Mesendoderm (in vitro differentiated cells): Measurements from ENCODE around the gene FADS2.

Source experiments
- DNase-seq: peaks from one replicate; pipeline ENCODE4 v3.0.0; 2013
- H2AK5ac ChIP-seq: 2 replicates; pipeline ENCODE4 v1.6.1; 2013; ENCODE audit warnings: low read length, inconsistent platforms
- H2BK120ac ChIP-seq: 2 replicates; pipeline ENCODE4 v1.6.1; 2013; ENCODE audit warnings: low read depth, mild to moderate bottlenecking, low read length, moderate library complexity, mixed read lengths
- H2BK15ac ChIP-seq: replicated peaks from 2 replicates; pipeline ENCODE4 v1.6.1; 2013; ENCODE audit warnings: low read depth, mild to moderate bottlenecking, moderate library complexity
- H2BK5ac ChIP-seq: 2 replicates; pipeline ENCODE4 v1.6.1; 2013; ENCODE audit warnings: low read length, inconsistent platforms
- H3K18ac ChIP-seq: 2 replicates; pipeline ENCODE4 v1.6.1; 2013; ENCODE audit warnings: mild to moderate bottlenecking, low read length, mixed read lengths
- H3K23ac ChIP-seq: one replicate; pipeline ENCODE4 v1.6.1; 2013; ENCODE audit warnings: low read length
- H3K27ac ChIP-seq: 2 replicates; pipeline ENCODE4 v1.5.1; 2013; ENCODE audit warnings: low read depth, mild to moderate bottlenecking, inconsistent platforms, low read length, moderate library complexity
- H3K27me3 ChIP-seq: 2 replicates; pipeline ENCODE4 v1.6.1; 2013; ENCODE audit warnings: low read length, control low read depth, mild to moderate bottlenecking, inconsistent platforms; ENCODE audit not compliant: insufficient read depth, poor library complexity
- H3K36me3 ChIP-seq: 2 replicates; pipeline ENCODE4 v1.6.1; 2013; ENCODE audit warnings: low read length, inconsistent platforms; ENCODE audit not compliant: control insufficient read depth, insufficient read depth
- H3K4ac ChIP-seq: one replicate; pipeline ENCODE4 v1.6.1; 2013; ENCODE audit warnings: low read depth, mild to moderate bottlenecking, low read length, moderate library complexity
- H3K4me1 ChIP-seq: 2 replicates; pipeline ENCODE4 v1.6.1; 2013; ENCODE audit warnings: low read depth, low read length, inconsistent platforms; ENCODE audit not compliant: control insufficient read depth
- H3K4me2 ChIP-seq: 2 replicates; pipeline ENCODE4 v1.6.1; 2013; ENCODE audit warnings: low read length
- H3K4me3 ChIP-seq: 2 replicates; pipeline ENCODE4 v1.5.1; 2013; ENCODE audit warnings: mild to moderate bottlenecking, low read length
- H3K56ac ChIP-seq: one replicate; pipeline ENCODE4 v1.6.1; 2013; ENCODE audit warnings: low read length
- H3K79me1 ChIP-seq: 2 replicates; pipeline ENCODE4 v1.6.1; 2013; ENCODE audit warnings: low read length, inconsistent platforms
- H3K79me2 ChIP-seq: 2 replicates; pipeline ENCODE4 v1.6.1; 2013; ENCODE audit warnings: mild to moderate bottlenecking, low read length; ENCODE audit not compliant: control insufficient read depth, insufficient read depth
- H3K9ac ChIP-seq: 2 replicates; pipeline ENCODE4 v1.6.1; 2013; ENCODE audit warnings: low read length, inconsistent platforms
- H4K5ac ChIP-seq: one replicate; pipeline ENCODE4 v1.6.1; 2013; ENCODE audit warnings: low read length
- H4K8ac ChIP-seq: one replicate; pipeline ENCODE4 v1.6.1; 2013; ENCODE audit warnings: low read depth, mild to moderate bottlenecking, control low read depth, low read length, moderate library complexity
- WGBS: extraction: QIAGEN DNeasy Blood & Tissue Kit; methylation state at CpG from one replicate; pipeline ENCODE4 v1.1.7; 2013; ENCODE audit warnings: low lambda C conversion rate, missing lambda C conversion rate; ENCODE audit not compliant: insufficient coverage; ENCODE audit errors: extremely low coverage; 5-methylcytosine and 5-hydroxymethylcytosine counted together

The FADS2 gene

DNA sequence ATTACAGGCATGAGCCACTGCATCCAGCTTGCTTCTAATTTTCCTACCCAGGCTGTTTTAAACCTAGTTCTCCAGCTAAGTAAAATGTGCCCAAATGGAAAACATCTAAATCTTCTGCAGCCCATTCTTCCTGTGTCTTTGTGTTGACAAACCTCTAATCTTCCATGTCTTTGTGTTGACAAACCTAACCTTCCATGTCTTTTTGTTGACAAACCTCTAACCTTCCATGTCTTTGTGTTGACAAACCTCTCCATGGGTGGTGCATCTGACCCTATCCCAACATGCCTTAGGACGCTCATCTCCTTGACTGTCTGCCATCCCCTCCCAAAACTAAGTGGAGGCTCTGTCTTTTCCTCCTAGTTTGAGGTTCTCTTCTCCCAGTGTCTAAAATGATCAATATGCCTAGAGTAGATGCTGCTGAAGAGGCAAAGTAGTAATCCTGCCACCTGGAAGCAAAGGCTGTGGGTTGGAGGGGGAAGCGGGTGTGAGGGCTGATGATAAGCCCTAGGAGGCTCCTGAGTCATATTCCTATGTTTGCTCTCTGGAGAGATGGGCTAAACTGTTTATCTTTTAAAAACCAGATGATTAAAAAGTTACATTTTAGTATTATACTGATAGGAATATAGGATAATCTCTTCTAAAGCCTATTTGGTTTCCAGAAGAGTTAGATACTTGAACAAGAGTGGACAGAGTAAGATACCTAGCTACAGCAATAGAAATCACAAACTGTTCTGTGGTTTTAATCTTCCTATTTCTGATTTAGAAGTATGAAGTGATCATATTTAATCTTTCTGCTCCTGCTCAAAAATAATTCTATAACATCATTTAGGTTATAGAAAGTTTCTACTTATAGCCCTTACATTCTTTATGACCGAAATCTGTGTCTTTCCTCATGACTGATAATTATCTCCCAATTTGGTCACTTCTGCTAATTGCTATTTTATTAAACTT, 27.5 kb upstream of the FADS2 start:
- no peak overlapping the region for H2BK5ac ChIP-seq
- no peaks in the 10 kb centered on the region for H3K4me1 ChIP-seq
- H3K4me3 ChIP-seq, result no peak overlapping the region
- H2BK120ac ChIP-seq, result no peak overlapping the region
- peaks cover 8% of the 10 kb centered on the region for H3K79me1 ChIP-seq
- DNase-seq, result no peak
- no peak overlapping the region for H3K56ac ChIP-seq
- H4K8ac ChIP-seq, result no peak overlapping the region
- H3K4ac ChIP-seq, result no peak overlapping the region
- H3K79me2 ChIP-seq, result peaks cover 6% of the 10 kb centered on the region
- H3K36me3 ChIP-seq, result peaks cover 37% of the 10 kb centered on the region
- no peak overlapping the region for H2BK15ac ChIP-seq
- H3K23ac ChIP-seq, result no peak overlapping the region
- no peak overlapping the region for H3K27ac ChIP-seq
- H3K4me2 ChIP-seq, result no peak overlapping the region
- WGBS, result no CpG with 5 or more reads among the region's 3 CpGs
- H2AK5ac ChIP-seq, result no peak overlapping the region
- no peaks in the 10 kb centered on the region for H3K27me3 ChIP-seq
- H3K9ac ChIP-seq, result no peak overlapping the region
- H3K18ac ChIP-seq, result no peak overlapping the region
- no peak overlapping the region for H4K5ac ChIP-seq

DNA sequence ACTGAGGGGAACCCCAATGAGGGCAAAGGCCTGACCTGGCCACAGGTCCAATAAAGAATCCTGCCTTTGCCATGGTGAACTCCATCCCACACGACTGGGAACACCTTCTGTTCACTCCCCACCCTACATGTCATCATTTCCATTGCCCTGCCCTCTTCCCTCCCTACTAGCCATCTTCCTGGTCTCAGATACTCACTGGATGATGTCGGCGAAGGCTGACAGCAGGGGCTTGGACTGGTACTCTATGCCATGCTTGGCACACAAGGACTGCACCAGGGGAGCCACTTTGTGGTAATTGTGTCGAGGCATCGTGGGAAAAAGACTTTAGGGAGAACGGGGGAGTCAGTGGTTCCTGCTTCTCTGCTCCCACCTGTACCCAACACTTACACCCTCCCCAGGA, 25.5 kb upstream of the FADS2 start:
- no peak for DNase-seq
- H2BK5ac ChIP-seq, result no peak overlapping the region
- H3K27ac ChIP-seq, result no peak overlapping the region
- H2BK120ac ChIP-seq, result no peak overlapping the region
- no peak overlapping the region for H3K56ac ChIP-seq
- no peaks in the 10 kb centered on the region for H3K79me2 ChIP-seq
- no peak overlapping the region for H3K9ac ChIP-seq
- no peak overlapping the region for H3K23ac ChIP-seq
- H2AK5ac ChIP-seq, result no peak overlapping the region
- no peak overlapping the region for H3K4ac ChIP-seq
- H3K4me3 ChIP-seq, result no peak overlapping the region
- H3K36me3 ChIP-seq, result peaks cover 41% of the 10 kb centered on the region
- H4K8ac ChIP-seq, result no peak overlapping the region
- H3K4me1 ChIP-seq, result no peaks in the 10 kb centered on the region
- no CpG with 5 or more reads among the region's 6 CpGs for WGBS
- peaks cover 6% of the 10 kb centered on the region for H3K79me1 ChIP-seq
- H2BK15ac ChIP-seq, result no peak overlapping the region
- no peak overlapping the region for H4K5ac ChIP-seq
- no peaks in the 10 kb centered on the region for H3K27me3 ChIP-seq
- H3K4me2 ChIP-seq, result no peak overlapping the region
- H3K18ac ChIP-seq, result no peak overlapping the region

DNA sequence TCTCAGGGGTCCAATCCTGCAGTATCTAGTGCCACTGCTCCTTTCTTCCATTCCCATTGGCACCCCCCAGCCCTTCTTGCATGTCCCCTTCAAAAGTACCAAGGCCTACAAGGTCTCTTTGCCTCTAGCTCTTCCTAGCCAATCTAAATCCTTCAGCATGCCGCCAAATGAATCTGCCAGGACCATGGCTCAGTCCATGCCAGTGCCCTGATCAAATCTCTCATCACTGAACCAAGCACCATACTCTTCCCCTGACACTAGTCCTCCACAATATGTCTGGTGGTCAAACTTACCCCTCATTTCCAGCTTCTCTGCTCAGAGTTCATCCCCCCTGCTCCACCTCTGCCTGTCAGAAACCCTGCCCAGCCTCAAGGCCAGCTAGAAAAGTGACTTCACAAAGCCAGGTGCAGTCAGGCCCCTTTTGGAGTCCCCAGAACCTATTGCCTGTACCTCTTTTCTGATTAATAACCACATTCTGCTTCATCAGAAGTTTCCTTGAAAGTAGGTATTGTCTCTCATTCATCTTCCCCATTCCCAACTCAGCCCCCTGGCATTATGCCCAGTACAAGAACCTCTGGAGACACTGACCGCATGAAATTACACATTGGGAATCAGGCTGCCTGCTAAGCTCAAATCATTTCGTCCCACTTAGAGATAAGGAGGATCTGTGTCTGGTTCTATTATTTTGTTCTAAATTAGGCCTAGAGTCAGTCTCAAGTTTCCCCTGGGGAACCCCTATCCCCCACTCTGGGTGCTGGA, 24.0 kb upstream of the FADS2 start:
- Histone ChIP-seq H3K23ac (no peak overlapping the region), H3K27me3 (no peaks in the 10 kb centered on the region), H3K18ac (no peak overlapping the region), H2BK15ac (no peak overlapping the region), H3K4me3 (no peak overlapping the region), H4K5ac (no peak overlapping the region), H3K4me1 (no peaks in the 10 kb centered on the region), H3K79me2 (no peaks in the 10 kb centered on the region), H3K4me2 (no peak overlapping the region), H3K79me1 (peaks cover 6% of the 10 kb centered on the region), H3K56ac (no peak overlapping the region), H3K9ac (no peak overlapping the region), H3K36me3 (peaks cover 44% of the 10 kb centered on the region), H3K4ac (no peak overlapping the region), H3K27ac (no peak overlapping the region), H2AK5ac (no peak overlapping the region), H4K8ac (no peak overlapping the region), H2BK120ac (no peak overlapping the region), H2BK5ac (no peak overlapping the region)
- no CpG with 5 or more reads among the region's 3 CpGs for WGBS
- DNase-seq, result no peak

DNA sequence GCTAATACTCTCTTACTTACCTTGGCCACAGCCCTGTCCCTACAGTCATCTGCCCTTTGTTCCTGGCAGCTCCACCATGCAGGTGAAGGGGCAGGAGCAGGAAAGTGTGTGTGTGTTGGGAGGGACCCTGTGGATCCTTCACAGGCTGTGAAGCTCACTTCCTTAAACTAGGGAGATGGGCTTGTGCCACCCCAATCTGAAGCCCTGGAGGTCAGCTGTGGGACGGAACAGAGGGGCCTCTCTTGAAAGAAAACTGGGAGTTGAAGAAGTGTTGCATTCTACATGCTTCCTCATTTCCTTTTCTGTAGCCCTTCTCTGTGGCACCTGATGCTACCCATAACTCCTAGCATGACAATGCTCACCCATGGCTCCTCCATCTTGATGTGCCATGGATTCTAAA, 23.0 kb upstream of the FADS2 start:
- no CpG with 5 or more reads among the region's 1 CpG for WGBS
- Histone ChIP-seq H2BK5ac (no peak overlapping the region), H3K4me3 (no peak overlapping the region), H3K36me3 (peaks cover 48% of the 10 kb centered on the region), H3K23ac (no peak overlapping the region), H3K79me2 (no peaks in the 10 kb centered on the region), H2AK5ac (no peak overlapping the region), H2BK15ac (no peak overlapping the region), H3K56ac (no peak overlapping the region), H3K27ac (no peak overlapping the region), H3K18ac (no peak overlapping the region), H3K27me3 (no peaks in the 10 kb centered on the region), H3K79me1 (peaks cover 2% of the 10 kb centered on the region), H2BK120ac (no peak overlapping the region), H4K5ac (no peak overlapping the region), H3K4me1 (no peaks in the 10 kb centered on the region), H3K4me2 (no peak overlapping the region), H3K9ac (no peak overlapping the region), H4K8ac (no peak overlapping the region), H3K4ac (no peak overlapping the region)
- DNase-seq, result no peak

DNA sequence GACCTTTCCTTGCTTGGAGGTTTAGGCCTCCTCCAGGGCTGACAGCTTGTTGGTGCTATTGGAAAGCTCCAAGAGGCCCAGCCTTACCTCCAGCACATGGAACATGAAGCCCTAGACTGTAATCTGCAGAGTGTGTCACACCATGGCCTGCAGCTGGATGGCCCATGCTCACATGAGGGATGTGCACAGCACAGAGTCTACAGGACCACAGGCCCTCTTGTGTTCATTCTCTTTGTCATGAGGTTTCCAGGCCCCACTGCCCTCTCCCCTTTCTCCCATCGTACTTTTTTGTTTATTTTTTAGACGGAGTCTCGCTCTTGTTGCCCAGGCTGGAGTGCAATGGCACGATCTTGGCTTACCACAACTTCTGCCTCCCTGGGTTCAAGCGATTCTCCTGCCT, 21.3 kb upstream of the FADS2 start:
- H3K79me2 ChIP-seq, result no peaks in the 10 kb centered on the region
- WGBS, result no CpG with 5 or more reads among the region's 5 CpGs
- H3K4ac ChIP-seq, result no peak overlapping the region
- H3K79me1 ChIP-seq, result peaks cover 2% of the 10 kb centered on the region
- H3K23ac ChIP-seq, result no peak overlapping the region
- no peak overlapping the region for H3K4me3 ChIP-seq
- H3K4me2 ChIP-seq, result no peak overlapping the region
- H3K4me1 ChIP-seq, result no peaks in the 10 kb centered on the region
- no peak overlapping the region for H4K8ac ChIP-seq
- no peak overlapping the region for H2AK5ac ChIP-seq
- no peak overlapping the region for H2BK120ac ChIP-seq
- peaks cover 52% of the 10 kb centered on the region for H3K36me3 ChIP-seq
- no peak for DNase-seq
- H2BK15ac ChIP-seq, result no peak overlapping the region
- H3K27ac ChIP-seq, result no peak overlapping the region
- H3K9ac ChIP-seq, result no peak overlapping the region
- H3K27me3 ChIP-seq, result no peaks in the 10 kb centered on the region
- no peak overlapping the region for H3K18ac ChIP-seq
- no peak overlapping the region for H4K5ac ChIP-seq
- no peak overlapping the region for H3K56ac ChIP-seq
- H2BK5ac ChIP-seq, result no peak overlapping the region
